Posterior vena cava (tissue), 2 donors: ENCODE results near the gene VCPKMT. TPM values are rescaled to one million over a fixed set of nuclear protein-coding genes. Genes with fewer than 3 reads are reported as not detected.

Source experiments
- DNase-seq: peaks from one replicate; pipeline ENCODE4 v3.0.0-alpha.2; 2020; ENCODE audit warnings: low spot score
- intact Hi-C, 2 donors: fragments of 100-400 bp; cut with DNase I; formaldehyde crosslinking; loops; one replicate each; pipeline versions ENCODE4 v1.14.1 to v1.14.2; 2022 to 2023
- total RNA-seq, 2 donors: library from RNA; stranded (reverse); fragmentation: NEBNext Ultra II Directional; extraction: Animal tissue kit (Norgen Biotek cat#: 25700); gene quantifications; one replicate each; pipeline ENCODE4 v1.2.1, GENCODE V29; 2021
- donor health status: DM: yes; HTN: yes; CAD: no.
- donor health status: DM: yes; HTN: yes; CAD: no.

VCPKMT gene
- total RNA-seq, 2 donors from 2014 or later, result 5.8 to 6.2 TPM

DNA sequence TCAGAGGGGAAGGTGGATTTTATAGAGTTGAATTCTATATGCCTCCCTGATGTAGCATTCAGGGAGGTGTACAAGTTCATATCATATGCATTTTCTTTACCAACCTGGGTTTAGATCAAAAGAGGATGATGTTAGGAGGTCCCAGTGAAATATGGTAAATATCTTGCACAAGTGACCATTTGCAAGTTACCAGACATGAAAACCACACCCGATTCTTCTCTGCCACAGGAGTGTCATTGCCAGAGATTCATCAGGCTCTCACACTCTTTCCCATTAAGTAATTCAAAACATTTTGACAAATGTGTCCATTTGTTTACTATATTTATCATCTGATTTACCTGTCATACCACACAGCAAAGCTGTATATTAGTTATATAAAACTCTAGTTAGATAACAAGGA is 44.0 kb downstream of the VCPKMT start:
- DNase-seq, result no peak
- intact Hi-C loops, result no loop called here

- no peak for DNase-seq
- intact Hi-C loops, result no loop called here
Measured at GRCh38 chr14:50070840-50071548, 45.4 kb downstream of the VCPKMT start.

DNA sequence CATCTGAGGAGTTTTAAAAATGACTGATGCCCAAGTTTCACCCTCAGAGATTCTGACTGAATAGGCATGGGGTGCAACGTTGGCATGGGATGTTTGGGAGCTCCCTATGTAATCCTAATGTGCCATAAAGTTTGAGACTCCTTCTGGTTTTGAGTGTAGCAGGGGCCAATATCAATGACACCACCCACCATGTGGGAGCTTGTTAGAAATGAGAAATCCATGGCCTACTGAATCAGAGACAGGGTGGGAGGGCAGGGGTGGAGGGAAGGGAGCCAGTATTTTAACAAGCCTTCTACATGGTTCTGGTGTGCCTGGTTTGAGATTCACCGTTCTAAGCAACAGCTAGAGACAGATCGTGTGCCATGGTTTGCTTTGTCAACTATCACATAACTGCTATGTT is 46.1 kb downstream of the VCPKMT start:
- intact Hi-C loops, result no loop called here
- DNase-seq, result no peak

- intact Hi-C loops, result no loop called here
- no peak for DNase-seq
Measured at GRCh38 chr14:50069325-50069724, 47.0 kb downstream of the VCPKMT start.

GRCh38 chr14:50068496-50068895 is 47.9 kb downstream of the VCPKMT start:
- intact Hi-C loops, result no loop called here
- no peak for DNase-seq

GRCh38 chr14:50067723-50068495 is 48.5 kb downstream of the VCPKMT start:
- intact Hi-C loops, result no loop called here
- DNase-seq, result no peak

DNA sequence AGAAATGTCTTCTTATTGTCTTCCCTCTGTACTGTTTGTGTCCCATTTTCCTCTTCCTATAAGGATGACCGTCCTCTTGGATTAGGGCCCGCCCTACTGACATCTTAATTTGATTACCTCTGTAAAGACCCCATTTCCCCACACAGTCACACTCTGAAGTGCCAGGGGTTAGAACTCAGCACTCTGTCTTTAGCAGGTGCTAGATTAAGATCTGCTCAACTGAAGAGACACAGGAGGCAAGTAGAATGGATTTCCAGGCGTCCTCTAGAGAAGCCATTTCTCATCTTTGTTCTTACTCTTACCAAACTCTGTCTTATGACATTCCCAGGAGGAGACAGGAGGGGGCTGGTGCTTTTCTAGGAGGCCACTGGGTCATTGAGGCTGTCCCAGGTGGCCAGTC is 50.8 kb downstream of the VCPKMT start:
- intact Hi-C loops, result no loop called here
- no peak for DNase-seq

DNA sequence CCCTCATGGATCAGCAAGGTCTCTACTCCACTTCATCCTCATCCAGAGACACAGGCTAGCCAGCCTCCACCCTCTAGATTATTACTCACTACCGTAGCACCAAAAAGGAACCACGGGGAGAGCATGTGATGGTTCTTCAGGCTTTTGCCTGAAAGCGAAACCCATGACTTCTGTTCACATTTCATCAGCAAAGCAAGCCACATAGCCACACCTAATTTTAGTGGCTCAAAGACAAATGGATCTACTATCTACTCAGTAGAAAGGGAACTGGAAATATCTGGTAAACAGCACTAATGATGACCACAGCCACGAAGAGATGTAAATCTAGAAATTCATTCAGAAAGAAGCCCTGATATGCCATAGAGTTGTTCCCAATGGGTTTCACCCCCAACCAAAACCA is 51.4 kb downstream of the VCPKMT start:
- intact Hi-C loops, result no loop called here
- no peak for DNase-seq

DNA sequence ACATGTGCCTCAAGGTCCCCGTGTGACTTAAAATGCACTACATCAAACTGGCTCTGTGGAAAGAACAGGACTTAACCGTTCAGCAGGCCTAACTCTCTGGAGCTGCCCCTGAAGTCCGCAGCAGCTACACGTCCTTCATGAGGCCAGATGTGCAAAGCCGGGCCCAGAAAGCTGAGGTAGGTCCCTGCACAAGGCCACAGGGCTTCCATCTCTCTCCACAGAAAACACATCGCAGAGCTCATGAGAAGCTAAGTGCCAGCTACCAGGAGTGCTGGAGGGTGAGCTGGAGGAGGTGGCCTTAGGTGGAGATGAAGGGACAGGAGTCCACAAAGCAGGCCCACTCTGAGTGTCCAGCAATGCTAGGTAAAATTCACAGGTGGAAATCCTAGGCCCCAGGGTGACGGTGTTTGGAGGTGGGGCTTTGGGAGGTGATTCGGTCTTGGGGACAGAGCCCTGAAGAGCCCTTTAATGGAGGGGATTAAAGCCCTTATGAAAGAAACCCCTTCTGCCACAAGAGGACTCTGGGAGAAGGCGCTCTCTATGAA is 52.4 kb downstream of the VCPKMT start:
- DNase-seq, result no peak
- intact Hi-C loops, result no loop called here

GRCh38 chr14:50062438-50063085 is 53.8 kb downstream of the VCPKMT start:
- no peak for DNase-seq
- intact Hi-C loops, result no loop called here

DNA sequence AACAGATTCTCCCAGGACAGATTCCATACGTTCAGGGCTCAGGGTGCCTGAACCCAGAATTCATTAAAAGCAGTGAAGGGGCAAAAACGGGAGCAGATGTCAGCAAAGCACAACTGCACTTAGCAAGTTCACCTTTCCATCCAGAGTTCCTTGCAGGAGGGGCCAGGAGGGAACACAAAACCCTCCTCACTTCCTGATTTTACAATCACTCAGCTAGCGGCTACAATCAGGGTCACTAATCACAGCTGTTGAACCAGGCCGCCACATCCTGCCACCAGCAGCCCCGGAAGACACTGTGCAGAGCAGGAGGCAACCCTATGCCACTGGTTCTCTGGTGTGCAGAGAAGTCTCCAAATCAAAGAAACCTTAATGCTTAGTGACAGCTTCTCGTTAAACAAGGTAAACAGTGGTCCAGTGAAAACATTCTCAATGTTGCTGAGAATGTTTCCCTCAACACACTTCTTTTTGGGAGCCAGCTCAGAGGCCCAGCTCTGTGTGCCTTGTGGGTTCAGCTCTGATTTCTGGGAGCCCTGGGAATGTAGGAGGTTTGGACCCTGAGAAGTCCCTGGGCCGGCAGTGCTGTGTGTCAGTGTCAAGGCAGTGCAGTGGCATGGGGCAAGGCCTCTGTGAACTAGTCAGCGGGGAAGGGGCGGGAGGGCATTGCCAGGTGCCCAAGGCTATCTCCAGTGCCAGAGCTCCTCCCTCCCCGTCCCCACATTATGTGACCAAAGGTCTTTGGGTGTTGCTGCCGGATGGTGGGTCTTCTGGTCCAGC is 54.5 kb downstream of the VCPKMT start:
- DNase-seq, result no peak
- intact Hi-C loops, result no loop called here

- intact Hi-C loops, result no loop called here
Measured at GRCh38 chr14:50060871-50061663, 55.3 kb downstream of the VCPKMT start.

GRCh38 chr14:50059763-50060616 is 56.4 kb downstream of the VCPKMT start:
- intact Hi-C loops, result no loop called here
- DNase-seq, result no peak

More at GRCh38 chr14:50060871-50061663, 55.3 kb downstream of the VCPKMT start:
- no peak for DNase-seq

Other genes starting within 250 kb of the VCPKMT start
- 10 to 100 TPM; 55.8 to 58.9 TPM for gene ARF6, start 223.5 kb downstream of the VCPKMT start, total RNA-seq
- 10 to 100 TPM; 41.2 to 43.8 TPM for gene SOS2, start 115.0 kb upstream of the VCPKMT start, total RNA-seq
- gene L2HGDH, start 195.7 kb upstream of the VCPKMT start, total RNA-seq, result 1 to 10 TPM; 3.3 to 3.6 TPM
- 10 to 100 TPM; 12.0 to 13.4 TPM for gene DMAC2L, start 195.8 kb upstream of the VCPKMT start, total RNA-seq